HG02973 (cell line): ENCODE results near the gene GNG11.
A peak's percentile ranks its signal among the peaks of the same experiment; 100 is the strongest.

Experiments used
- ATAC-seq: cut with Tn5 transposase; IDR thresholded peaks from one replicate; pipeline ENCODE4 v1.9.1; 2021; ENCODE audit warnings: moderate library complexity; ENCODE audit not compliant: unreplicated experiment

Gene GNG11

DNA sequence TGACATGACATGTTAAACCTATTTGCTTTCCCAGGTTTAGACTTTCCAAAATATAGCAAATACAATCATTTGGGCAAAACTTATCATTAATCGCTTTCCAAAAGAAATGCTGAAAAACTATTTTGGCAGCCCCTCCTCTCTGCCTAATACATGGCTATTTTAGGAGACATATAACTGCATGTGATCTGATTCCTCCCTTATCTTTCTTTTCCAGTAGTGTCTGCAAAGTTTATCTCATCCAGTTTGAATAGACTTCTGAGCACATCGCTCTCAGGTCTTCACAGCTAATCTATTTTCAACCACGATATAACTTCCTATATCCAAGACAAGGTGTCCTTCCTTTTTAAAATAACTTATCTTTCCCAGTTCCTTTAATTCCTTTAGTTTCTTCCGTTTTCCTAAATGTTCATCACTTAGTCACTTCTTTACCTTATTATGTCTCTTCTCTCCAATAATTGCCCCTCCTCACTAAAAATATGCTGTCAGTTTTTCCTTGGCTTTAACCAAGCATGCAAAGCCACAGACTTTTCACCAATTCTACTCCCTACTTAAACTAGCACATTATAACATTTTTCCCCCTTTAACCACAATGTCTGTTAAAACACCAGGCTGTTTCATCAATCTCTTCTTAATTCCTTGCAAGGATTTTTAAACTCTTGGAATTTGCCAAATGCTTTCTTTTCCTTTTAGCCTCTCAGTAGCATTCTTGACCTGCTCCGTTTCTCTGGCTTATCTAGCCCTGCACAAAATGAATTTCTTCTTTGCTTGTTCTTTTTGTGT is 24.4 kb downstream of the GNG11 start:
- ATAC-seq: no peak

DNA sequence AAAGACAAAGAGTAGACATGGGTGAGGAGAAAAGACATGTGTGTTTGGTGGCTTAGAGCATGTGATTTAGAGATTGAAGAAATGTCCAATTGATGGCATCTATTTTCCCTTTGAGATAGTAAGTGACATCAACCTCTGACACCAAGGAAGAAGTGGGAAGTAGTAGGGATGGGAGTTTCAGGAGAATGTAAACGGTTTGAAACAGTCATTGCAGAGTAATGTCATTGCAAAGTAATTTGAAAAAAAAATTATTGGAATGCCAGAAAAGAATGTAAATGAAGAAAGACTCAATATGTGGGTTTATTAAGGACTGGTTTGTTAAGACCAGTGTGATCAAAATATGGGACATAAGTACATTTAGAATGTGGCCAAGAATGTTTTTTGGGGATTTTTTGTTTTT is 26.6 kb downstream of the GNG11 start:
- ATAC-seq: no peak

DNA sequence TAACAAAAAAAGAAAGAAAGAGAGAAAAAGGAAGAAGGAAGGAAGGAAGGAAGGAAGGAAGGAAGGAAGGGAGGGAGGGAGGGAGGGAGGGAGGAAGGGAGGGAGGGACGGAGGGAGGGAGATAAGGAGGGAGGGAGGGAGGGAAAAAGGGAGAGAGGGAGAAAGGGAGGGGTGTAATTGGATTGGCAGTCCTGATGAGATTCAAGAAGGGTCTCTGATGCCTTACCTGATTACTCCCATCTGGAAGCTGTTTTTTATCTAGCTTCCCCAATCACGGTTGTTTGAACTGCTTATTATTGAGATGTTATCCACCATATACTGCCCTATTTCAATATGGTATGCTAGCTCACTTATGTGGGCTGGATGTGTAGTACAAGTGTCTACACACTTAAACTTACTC is 27.3 kb downstream of the GNG11 start:
- ATAC-seq: no peak

DNA sequence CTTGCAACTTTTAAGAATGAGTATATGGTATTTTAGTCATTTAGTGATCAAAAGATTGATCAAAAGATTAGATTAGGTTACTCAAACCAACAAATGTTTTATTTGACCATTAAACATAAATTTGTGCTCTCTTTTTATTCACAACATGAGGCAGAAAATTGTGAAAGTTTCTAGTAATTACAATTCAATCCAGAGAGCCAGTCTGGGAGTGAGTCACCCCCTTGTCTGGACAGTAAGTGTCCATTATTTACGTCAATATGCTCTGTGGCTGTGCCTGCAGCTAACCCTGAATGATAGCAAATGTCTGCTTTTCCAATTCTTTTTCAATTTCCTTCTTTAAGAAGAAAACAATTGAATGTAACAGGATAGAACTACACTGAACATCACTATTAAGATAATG is 27.9 kb downstream of the GNG11 start:
- ATAC-seq: no peak

DNA sequence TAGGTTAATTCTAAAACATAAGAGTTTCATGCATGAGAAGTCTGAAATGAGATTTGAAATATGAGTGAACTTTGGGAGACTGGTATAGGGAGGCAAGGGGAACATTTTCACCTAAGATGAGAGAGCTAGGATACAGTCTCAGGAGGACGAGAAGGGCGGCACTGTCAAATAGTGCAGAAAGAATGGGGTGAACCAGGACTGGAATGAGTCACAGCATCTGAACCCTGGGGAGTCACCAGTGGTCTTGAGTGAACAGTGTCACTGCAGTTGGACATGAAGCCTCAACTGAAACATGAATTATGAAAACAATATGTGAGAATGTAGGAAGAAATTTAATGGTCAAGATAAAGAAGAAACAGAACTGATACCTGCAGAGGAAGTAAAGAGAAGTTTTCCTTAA is 33.8 kb downstream of the GNG11 start:
- peak; percentile 83 for ATAC-seq

DNA sequence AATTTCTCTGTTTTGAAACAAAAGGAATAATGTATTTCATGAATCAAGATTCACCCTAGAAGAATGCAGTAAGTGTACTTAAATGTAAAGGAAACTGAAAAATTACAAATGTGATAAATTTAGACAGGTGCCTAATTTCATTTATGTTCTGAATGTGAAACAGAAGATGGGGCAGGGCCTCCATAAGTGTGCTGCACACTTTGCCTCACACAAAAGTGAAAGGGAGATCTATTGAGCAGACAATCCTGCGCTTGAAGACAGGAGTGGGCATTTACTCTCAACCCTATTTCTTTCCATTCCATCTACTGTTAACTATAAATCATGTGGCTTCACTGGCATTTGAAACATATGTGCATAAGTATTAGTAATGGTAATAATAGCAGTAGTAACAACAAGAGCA is 36.2 kb downstream of the GNG11 start:
- ATAC-seq: no peak

DNA sequence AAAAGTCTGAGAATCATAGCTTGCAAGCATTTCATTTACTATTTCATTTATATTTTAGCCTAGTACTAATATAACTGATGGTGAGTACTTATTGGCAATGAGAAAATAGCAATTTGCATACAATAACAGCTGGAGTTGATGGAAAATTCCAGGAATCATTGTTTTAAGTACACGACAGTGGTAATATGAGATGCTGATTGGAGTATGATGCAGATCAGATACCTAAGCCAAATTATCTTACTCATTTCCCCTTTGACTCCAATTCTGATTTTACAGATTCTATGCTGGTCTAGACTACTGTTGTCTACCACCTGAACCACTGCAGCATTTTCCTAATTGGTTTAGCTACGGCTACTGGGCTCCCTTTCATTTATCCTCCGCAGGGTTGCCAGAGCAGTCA is 36.7 kb downstream of the GNG11 start:
- ATAC-seq: no peak

DNA sequence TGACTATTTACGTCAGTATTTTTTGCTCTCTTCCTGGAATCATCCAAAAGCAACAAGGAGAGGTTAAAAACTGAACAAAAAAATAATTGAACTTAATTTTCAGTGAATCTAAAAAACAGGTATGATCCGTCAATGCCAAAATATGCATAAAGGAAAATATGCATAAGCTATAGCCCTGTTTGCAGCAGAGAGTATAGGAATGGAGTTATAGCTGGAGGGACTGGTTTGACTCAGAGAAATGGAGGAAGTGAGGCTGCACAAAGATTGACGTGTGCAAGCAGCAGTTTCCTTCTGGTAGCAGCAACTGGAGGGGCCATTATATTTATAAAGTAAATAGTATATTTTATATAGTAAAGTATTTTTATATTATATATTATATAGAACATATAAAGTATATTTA is 37.1 kb downstream of the GNG11 start:
- no peak for ATAC-seq

DNA sequence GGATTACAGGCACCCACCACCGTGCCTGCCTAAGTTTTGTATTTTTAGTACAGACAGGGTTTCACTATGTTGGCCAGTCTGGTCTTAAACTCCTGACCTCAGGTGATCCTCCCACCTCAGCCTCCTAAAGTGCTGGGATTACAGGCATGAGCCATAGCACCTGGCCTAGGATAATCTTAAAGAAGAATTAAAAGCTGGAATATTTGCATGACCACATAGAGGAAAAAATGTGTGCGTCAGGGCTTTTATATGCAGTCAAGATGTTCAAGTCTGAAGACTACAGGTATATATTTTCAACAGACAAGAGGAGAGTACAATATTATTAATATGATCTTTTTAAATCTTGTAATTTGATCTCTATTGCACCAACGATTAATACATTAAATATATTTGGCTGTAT is 39.5 kb downstream of the GNG11 start:
- no peak for ATAC-seq

DNA sequence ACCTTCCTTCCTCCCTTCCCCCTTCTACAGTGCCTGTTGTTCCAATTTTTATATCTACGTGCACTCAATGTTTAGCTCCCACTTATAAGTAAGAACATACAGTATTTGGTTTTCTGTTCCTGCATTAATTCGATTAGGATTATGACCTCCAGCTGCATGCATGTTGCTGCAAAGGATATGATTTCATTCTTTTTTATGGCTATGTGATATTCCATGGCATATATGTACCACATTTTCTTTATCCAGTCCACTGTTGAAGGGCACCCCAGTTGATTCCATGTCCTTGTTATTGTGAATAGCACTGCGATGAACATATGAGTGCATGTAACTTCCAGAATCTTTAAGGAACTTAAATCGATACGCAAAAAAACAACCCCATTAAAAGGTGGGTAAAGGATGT is 42.7 kb downstream of the GNG11 start:
- ATAC-seq: no peak

DNA sequence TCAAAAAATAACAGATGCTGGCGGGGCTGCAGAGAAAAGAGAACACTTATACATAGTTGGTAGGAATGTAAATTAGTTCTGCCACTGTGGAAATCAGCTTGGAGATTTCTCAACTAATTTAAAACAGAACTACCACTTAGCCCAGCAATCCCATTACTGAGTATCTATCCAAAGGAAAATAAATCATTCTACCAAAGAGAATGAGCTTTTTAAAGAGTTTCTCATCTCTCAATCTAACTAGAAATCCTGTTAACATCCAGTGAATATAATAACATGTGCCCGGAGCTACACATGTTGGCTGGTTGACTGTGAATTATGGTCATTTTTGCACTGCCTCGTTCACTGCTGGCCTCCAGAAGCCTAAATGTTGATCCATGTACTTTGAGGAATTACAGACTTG is 43.3 kb downstream of the GNG11 start:
- ATAC-seq: no peak

DNA sequence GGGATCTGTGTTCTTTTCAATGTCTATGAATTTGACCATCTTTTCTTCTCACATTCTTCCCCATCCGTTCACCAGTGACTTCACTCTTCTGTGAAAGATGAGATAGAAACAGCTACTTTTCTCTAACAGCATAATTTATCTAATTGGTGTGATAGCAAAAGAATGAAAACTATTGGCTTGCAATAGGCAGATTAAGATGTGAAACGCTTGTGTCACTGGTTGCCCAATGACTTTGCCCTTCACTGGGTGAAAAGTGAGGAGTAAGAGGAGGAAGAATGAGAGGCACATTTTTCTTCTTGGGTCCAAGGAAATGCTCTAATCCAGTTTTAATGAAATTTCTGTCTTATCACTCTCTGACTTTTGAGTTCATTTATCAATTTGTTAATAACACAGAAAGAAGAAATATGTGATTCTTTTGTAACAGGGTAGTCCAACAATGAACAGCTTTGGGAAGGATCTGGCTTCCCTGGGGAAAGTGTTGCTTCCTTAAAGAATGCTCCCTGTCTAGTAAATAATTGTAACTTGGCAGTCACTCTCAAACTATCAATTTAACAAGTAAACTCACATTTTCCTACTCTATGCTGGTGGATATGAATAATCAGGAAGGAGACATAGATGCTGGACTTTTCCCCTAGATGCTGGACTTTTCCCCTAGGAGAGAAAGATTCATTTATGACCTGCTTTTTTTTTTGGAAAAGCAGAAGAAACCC is 47.5 kb downstream of the GNG11 start:
- ATAC-seq: no peak

DNA sequence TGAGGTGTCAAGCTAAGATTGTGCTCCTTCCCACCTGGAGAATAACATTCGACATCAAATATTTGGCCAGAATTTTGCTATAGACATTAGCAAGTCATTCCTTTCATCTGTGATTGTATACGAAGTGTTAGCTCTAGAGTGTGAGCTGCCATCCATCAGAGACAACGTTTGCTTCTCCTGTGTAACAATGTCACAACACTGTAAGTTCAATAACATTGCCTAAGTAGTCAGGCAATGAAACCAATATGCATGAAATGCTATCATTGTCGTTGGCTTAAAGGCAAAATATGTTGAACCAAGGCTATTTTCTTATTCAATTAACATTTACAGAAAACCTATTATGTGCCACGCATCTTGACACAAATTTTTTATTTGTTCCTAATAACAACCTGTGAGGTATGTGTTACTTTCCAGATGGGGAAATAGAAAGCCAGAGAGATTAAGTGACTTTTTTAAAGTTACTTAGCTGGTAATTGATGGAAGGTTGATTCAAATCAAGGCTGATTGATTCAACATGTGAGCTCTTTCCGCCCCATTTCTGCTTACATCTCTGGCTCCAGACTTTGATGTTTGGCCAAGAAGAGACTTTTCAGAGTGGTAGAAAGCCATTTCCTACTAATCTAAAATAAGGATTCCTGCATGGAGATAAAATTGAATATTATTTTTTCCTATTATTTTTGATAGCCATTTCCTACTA is 50.6 kb downstream of the GNG11 start:
- no peak for ATAC-seq

DNA sequence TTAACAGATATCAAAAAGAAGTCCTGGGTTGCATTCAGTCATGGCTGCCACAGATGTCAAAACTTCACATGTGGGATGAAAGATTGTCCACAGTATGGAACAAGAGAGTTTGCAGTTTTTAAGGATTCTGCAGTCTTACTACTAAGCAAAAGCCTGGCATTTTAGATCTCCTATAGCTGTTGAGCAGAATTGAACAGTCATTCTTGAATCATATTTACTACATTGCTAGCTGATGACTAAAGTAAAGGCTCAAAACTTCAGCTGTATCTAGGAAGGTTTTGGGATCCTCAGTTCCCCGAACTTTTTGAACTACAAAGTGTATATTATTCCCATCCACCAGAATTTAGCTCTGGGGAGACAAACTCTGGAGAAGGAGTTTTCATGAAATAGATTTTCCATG is 51.6 kb downstream of the GNG11 start:
- ATAC-seq: no peak

DNA sequence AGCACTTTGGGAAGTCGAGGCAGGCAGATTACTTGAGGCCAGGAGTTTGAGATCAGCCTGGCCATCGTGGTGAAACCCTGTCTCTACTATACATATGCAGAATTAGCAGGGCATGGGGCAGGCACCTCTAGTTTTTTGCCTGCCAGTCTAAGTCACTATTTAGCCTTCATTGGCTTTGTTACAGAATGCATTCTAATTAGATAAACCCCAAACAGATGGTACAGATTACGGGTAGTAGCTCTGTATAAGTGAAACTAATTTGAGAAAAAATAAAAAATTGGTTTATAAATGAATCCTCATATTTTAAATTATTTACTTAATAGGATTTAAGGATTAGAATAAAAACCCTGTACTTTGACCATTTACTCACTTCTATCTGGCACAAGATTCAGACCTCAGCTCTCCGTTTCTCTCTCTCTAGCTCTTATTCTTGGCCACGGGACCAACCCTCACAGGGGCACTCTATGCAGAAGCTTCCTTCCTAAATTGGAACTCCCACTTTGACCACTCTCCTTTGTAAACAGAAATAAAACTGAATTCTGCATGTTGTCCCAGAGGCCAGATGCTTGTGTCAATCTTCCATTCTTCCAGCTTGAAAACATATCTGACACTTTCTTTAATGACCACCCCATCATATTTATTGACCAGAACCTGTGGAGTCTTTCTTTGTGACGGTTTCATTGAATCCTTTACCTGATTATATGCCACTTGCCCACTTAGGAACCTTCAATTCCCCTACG is 55.8 kb downstream of the GNG11 start:
- no peak for ATAC-seq
